NCI-H187 (cell line): ENCODE results near the gene RAB15.
"Not testable (repeated sequence)": the region's sequence is repeated elsewhere in the genome, so short reads cannot be mapped to it uniquely, and the experiment has no call there.

ENCODE experiments used
- DNase-seq, 2 experiments: peaks; one replicate each; lab custom pipeline; 2025; lab: John Stamatoyannopoulos, UW

RAB15 gene

DNA sequence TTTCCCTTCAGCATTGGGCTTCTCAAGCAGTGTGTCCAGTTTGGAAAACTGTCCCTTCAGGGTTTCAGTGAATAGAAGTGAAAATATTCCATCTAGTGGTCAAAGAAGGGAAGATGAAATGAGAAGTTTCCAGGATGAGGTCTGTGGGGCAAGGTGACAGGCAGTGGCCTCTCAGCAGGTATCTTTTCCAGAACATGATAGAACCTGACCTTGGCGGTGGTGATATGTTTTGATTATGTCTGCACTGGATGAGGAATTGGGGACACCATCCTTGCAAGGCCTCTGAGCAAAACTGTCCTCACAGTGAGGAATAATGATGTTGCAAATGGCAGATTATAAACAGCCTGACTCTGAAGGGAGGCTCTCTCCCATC is 34.3 kb downstream of the RAB15 start:
- no peak for DNase-seq

DNA sequence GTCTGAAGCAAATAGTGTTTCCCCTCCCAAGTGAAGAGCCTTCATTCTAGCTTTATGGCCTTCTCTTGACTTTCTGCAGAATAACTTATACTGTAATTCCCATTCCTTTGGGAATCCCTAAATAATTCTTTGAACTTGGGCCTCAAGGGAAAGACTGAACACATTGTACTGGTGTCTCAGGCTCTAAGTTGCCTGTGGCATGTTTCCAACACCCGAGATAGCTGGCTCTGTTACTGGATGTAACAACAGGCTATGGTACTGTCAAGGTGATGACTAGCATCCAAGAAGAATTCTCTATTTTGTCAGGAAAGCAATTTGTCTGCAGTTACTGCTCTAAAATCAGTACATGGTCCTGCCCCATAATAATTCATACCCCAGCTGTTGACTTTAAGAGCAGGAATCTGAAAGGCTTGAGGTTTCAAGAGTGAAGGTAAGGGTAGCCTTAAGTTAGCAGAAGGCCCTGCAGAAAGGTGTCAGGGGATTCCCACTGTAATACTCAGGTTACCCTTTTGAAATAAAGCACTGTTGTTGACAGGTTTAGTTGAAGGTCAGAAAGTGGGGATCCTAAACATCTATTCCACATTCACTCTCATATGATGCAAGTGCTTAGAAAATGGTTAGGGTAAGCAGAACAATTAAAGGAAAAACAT is 34.8 kb downstream of the RAB15 start:
- no peak for DNase-seq

DNA sequence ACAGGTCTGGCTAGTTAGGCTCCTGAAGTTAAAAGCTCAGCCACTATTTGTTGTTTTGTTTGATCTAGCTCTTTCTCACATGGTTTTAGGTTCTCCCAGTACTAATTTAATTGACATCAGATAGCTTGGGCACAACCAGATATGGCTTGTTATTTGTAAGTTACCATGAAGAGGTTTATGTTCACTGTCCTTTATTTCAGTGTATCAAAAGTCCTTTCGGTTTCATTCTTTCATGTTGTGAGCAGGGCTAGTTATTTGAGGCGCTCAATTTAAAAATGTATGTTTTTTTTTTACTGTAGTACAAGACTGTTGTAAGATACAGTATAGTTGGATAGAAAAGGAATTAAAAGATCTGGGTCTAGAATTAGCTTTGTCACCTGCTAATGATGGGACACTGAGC is 36.6 kb downstream of the RAB15 start:
- no peak for DNase-seq

DNA sequence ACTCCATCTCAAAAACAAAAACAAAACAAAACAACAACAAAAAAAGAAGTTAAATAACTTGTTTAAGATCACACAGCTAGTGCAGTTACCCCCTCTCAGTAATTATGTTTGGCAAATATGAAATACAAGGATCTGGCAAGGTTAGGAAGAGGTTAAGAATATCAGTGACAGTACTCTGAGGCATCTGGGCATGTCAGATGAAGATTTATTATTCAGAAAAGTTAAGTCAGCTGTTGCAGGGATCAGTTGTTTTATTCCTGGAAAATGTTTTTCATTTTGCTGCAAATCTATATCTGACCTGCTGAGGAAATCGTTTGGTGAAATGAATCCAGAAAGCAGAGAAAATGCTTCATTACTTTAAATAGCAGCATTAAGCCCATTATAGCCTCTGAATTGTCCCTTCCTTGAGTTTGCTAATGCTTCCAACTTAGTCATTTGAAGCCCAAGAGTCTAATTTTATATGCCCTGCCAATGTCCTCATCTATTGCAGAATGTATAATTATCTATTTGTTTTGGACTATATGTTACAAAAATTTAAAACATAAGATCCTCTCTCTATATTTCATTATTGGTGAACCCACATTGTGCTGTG is 37.7 kb downstream of the RAB15 start:
- no peak for DNase-seq

DNA sequence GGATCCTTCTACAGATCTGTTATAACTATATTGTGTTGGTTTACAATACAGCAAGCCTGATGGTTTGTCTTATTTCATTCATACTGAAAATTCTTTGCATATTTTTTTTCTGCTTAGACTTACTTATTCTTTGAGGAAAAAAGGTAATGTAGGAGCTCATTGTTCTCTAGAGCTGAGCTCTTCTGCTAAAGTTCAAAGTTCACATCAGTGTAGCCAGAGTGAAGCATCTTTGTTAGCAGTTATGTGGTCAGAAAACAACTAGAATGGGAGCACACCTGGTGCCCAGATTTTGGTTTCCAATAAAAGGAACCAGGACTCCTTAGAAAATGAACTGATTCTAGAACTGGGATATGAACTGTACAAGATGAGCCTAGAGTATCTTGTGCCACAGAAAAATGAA is 39.9 kb downstream of the RAB15 start:
- DNase-seq: no peak

DNA sequence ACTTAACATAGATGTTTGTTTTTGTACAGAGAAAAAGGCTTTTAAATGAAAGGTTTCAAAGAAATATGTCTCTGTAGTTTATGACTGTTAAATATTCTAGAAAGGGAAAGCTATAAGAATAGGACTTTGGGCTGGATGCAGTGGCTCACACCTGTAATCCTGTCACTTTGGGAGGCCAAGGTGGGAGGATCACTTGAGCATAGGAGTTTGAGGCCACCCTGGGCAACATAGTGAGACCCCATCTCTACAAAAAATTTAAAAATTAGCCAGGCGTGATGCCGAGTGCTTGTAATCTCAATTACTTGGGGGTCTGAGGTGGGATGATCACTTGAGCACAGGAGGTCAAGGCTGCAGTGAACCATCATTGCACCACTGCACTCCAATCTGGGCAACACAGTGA is 41.0 kb downstream of the RAB15 start:
- DNase-seq: no peak

DNA sequence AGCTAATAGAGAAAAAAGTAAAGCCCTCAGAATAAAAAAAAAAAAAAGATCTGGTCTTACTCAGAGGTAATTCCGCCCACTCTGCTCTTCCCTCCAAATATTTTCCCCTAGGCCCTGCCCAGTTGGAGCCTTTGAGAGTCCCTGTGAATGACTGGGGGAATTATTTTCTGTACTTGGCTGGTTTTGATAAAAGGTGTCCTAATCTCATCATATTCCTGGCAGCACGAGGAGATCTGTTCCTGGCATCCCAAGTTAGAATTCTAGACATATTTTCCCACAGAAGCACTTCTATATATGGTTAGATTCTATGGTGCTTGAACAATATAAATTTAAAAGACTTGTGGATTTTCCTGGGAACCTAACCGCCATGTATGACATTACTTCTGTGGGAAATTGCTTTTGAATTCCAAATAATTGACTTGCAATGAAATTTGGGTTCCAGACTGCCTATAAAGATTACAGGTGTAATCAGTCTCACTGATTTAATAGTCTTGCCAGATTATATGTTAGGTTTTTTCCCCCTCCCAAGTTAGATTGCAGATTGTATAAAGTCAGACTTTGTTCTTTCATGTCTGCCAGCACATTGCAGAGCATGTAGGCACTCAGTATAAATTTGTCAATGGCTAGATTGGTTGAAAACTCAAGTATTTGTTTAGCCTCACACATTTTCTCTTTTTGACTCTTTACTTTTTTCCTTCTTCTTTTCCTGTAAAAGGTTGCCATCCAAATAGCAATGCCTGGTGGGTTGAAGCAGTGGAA is 41.9 kb downstream of the RAB15 start:
- no peak for DNase-seq

DNA sequence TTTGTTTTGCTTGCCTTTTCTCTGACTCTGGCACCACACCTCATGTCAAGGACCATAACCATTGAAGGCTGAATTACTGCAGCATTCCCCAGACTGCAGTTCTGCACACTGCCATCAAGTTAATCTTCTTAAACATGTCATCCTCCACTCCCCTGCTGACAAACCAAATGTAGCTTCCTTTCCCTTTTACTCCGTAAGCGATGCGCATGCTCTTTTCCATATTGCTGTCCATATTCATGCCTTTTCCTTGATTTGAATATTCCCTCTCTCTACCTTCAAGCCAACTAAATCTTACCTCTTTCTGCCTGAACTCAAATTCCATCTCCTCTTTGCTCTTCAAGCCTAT is 43.1 kb downstream of the RAB15 start:
- no peak for DNase-seq

DNA sequence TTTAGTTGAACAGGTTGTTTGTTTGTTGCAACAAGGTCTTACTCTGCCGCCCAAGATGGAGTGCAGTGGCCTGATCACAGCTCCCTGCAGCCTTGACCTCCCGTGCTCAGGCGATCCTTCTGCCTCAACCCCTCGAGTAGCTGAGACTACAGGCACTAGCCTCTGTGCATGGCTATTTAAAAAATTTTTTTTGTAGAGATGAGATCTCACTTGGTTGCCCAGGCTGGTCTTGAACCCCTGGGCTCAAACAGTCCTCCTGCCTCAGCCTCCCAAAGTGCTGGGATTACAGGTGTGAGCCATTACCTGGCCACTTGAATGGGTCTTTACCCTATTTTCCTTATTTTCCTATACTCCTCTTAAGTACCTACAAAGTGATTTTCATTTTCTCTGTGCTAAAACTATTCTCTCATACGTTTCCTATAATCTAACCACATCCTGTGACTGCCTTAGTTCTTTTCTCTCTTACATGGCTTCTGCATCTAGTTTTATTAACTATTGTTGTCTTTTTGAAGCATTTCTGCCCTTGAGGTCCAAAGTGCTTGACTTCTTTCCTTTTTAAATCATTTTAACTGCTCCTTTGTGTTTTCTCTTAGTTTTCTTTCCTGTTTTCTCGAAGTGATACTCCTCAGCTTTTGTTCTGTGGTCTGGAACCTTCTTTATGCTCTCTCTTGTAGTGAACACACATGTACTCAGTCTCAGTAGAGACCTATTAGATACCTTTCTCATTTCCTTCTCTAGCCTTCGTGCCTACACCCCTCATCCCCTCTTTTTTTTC is 43.7 kb downstream of the RAB15 start:
- DNase-seq: no peak

DNA sequence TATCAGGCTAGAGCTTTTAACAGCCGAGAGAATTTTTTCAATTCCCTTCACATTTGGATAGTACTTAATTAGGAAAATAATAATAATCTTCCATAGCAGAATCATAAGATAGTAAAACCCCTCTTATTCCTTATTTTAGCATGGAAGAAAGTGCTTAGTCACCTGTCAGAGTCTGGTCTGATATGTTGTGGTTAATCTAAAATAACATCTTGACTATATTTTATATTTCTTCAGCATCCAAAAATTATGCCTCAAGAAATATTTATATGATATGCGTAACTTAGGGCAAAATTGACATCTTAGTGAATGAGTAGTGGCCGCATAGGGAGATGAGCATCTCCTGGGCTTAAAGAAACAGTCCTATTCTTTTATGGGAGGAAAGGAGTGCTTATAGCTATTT is 45.1 kb downstream of the RAB15 start:
- DNase-seq: no peak

DNA sequence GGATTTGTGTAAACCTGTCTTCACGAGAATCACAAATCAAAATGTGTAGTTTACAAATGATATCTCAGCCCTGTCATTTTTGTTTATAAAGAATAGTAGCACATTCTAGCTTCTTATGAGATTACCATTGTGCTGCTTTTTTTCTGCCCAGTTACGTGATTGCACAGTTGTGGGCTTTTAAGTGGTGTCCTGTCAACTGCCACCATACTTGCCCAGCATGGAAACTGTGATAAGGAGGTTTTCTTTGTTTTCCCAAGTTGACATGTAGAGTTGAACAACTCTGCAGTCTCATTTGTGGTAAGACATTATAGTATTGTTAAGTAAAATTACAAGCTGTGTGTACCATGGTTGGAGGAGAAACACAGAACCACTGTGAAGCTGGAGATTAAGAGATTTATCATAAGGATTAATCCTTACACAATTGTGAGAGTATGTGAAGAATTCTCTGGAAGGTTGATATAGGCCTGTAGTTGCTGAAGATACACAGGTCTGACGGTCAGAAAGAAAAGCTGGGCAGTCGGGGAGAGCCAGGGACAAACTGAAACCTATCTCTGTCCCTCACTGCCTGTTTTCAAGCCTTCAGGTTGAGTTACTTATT is 45.6 kb downstream of the RAB15 start:
- DNase-seq: no peak

DNA sequence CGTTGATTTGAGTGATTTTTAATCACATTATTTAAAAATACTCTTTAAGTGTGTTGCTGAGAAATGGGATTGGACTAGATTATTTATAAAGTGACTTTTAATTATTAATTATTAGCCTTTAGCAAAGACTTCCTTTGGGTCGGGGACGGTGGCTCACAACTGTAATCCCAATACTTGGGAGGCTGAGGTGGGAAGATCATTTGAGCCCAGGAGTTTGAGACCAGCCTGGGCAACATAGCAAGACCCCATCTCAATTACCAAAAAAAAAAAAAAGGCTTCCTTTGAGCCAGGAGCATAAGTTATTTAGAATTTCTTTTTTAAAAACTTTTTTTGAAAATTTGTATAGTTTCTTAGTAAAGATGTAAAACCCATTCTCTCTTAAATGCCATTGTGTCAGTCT is 49.1 kb downstream of the RAB15 start:
- DNase-seq: no peak

DNA sequence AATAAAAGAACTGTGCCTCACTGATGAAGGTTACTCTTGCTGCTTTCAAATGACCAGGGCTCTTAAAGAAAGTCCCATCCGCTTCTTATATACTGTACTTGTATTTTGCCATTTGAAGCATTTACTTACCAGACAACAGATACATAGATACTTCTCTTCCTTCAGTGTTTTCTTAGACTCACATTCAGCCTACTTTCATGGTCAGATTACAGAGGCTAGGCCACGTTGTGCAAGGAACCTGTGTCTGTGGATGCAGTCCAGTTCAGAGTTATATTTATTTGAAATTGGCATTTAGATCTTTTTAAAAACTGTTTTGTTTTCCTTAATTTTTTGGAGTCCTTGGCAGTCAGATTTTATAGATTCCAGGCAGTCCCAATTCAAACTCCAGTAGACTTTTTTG is 51.7 kb downstream of the RAB15 start:
- no peak for DNase-seq

DNA sequence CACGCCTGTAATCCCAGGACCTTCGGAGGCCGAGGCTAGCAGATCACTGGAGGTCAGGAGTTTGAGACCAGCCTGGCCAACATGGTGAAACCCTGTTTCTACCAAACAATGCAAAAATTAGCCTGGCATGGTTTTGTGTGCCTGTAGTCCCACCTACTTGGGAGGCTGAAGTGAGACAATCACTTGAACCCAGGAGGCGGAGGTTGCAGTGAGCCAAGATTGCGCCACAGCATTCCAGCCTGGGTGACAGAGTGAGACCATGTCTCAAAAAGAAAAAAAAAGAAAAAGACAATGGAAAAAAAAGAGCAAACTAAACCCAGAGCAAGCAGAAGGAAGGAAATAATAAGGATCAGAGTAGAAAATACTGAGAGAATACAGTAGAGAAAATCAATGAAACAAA is 52.5 kb downstream of the RAB15 start:
- DNase-seq: no peak

DNA sequence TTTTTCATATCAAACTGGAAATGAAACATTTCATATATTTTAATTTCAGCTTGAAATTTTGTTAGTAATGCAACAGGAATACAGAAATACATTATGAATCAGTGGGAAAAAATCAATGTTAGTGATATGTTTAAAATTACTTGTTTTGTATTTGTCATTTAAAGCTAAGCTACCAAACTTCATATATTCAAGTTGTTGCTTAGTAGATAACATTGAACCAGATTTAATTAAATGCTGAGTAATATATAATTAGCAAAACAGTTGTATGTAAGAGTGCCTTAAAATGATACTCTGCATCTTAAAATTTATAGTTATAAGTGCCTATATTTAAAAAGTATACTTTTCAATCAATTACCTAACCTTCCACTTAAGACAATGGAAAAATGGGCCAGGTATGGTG is 52.9 kb downstream of the RAB15 start:
- DNase-seq: no peak

DNA sequence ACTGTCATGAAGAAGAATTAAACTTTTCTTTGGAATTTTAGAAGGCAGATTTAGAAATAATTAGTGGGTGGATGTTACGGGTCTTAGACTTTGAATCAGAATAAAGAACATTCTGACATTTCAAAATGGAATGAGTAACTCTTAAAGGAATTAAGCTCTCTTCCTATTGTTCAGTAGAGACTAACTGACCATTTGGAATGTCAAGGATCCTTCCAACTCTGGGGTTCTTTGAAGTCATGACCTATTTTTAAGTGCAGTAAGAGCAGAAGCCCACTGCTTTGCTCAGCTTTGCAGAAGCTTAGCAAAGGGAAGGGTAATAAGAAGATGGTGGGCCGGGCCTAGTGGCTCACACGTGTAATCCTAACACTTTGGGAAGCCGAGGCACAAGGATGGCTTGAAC is 53.9 kb downstream of the RAB15 start:
- no peak for DNase-seq

DNA sequence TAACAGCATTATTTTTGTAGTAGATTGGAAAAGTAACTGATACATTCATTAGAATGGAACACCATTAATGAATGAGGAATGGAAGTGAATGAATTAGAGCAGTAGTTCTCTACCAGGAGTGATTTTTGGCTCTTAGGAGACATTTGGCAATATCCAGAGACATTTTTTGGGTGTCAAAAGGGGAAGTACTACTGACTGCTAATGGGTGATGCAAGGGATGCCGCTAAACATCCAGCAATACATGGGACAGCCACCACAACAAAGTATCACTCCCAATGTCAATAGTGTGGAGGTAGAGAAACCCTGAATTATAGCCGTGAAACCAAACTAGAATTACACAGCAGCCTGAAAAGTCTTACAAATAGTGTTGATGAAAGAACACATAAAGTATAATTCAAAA is 56.3 kb downstream of the RAB15 start:
- DNase-seq: no peak

DNA sequence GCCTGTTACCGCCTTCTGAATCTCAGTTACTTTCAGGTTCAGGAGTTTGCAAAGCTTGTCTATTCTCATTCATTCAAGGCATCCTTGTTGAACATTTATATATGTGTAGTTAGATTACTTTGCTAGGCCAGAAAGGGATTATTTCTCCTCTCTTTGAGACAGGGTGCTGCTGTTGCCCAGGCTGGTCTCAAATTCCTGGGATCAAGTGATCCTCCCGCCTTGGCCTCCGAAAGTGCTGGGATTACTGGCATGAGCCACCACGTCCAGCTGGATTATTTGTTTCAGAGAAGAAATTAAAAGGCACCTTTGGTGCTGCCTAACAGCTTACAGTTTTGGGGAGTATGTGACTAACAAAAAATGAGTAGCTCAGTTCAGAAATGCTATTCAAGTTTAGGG is 57.1 kb downstream of the RAB15 start:
- no peak for DNase-seq

DNA sequence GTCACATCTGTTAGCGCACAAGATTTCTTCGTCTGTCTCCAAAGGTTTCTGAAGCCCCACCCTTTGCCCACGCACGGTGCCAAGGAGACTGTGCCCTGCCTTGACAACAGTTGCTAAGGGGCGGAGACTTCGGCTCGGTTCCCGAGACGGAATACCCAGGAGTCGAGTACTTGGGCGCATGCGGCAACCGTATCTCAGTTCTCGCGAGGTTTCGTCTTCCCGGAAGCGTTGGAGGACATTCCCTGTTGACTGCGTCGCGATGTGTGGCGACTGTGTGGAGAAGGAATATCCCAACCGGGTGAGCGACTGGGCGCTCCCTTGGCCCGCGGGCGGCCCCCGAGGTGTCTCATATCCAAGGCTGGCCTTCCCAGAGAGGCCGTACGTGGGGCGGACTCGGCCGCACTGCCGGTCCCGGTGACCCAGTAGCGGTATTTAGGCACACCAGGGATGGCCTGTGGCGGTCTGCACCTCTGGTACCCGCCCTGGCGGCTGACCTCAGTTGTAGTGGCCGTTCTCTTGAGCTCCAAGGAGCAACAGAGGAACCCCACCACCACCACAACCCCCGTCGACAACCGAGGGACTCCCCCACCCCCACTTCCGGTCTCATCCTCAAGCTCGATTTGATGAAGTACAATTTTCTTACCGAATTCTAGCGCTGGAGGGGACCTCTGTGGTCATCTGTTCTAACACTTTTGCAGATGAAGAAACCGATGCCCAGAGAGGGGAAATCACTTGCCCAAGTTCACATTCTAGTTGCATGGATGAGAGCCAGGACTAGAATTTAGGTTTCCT is 57.7 kb downstream of the RAB15 start, which contains the start of gene CHURC1:
TSS of gene CHURC1 (plus strand) at position 219 of the 792 bp plus-strand sequence. CDS start at position 260, 41 bp downstream.
- peak; percentile 98 to 100 for DNase-seq

DNA sequence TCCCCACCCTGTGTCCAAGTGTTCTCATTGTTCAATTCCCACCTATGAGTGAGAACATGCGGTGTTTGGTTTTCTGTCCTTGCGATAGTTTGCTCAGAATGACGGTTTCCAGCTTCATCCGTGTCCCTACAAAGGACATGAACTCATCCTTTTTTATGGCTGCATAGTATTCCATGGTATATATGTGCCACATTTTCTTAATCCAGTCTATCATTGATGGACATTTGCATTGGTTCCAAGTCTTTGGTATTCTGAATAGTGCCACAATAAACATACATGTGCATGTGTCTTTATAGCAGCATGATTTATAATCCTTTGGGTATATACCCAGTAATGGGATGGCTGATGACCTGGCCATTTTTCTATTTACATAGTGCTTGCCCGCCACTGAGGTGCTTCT is 58.7 kb downstream of the RAB15 start:
- not testable (repeated sequence) for DNase-seq

DNA sequence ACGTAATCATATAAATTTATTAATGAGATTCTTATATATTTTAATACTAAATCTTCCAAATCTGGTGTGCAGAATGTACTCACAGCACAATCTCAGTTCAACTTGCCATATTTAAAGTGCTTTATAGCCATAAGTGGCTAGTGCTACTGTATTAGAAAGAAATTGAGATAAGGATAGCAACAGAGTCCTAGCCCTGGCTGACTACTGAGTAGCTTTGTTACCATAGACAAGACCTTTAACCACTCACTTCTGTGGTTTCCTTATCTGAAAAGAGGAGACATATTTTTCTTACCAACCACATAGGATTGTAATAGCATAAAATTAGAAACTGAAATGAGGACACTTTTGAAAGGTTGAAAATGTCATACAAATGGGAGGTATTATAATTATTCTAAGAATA is 59.9 kb downstream of the RAB15 start:
- DNase-seq: no peak
